Measurements from ENCODE around the gene MS4A15.
"Not testable (repeated sequence)": the region's sequence is repeated elsewhere in the genome, so short reads cannot be mapped to it uniquely, and the experiment has no call there.

Gene MS4A15

GRCh38 chr11:60757231-60757800 is 649 bp downstream of the MS4A15 start:
- no peak for DNase-seq

GRCh38 chr11:60758671-60759070 is 2.0 kb downstream of the MS4A15 start:
- DNase-seq = not testable (repeated sequence)

GRCh38 chr11:60759438-60760225 is 3.0 kb downstream of the MS4A15 start:
- DNase-seq = not testable (repeated sequence)

- no peak for DNase-seq
These were observed 4.9 kb downstream of the MS4A15 start for GRCh38 chr11:60761436-60762190.

- DNase-seq = no peak
These were observed 6.4 kb downstream of the MS4A15 start for GRCh38 chr11:60762851-60763691.

- DNase-seq = no peak
These were observed 7.2 kb downstream of the MS4A15 start for GRCh38 chr11:60763692-60764369.

GRCh38 chr11:60764879-60765278 is 8.2 kb downstream of the MS4A15 start:
- DNase-seq = no peak

- no peak for DNase-seq
These were observed 8.7 kb downstream of the MS4A15 start for GRCh38 chr11:60765355-60765754.

GRCh38 chr11:60766547-60766946 is 9.9 kb downstream of the MS4A15 start:
- no peak for DNase-seq

GRCh38 chr11:60767388-60767811 is 10.7 kb downstream of the MS4A15 start:
- DNase-seq = no peak

- DNase-seq = no peak
These were observed 11.5 kb downstream of the MS4A15 start for GRCh38 chr11:60768202-60768601.

GRCh38 chr11:60769273-60769672 is 12.6 kb downstream of the MS4A15 start:
- DNase-seq = no peak

- no peak for DNase-seq
These were observed 13.1 kb downstream of the MS4A15 start for GRCh38 chr11:60769811-60770210.

GRCh38 chr11:60771146-60771545 is 14.5 kb downstream of the MS4A15 start:
- no peak for DNase-seq

GRCh38 chr11:60771879-60772525 is 15.3 kb downstream of the MS4A15 start:
- no peak for DNase-seq

GRCh38 chr11:60772666-60773065 is 16.0 kb downstream of the MS4A15 start:
- no peak for DNase-seq

- DNase-seq = no peak
These were observed 18.1 kb downstream of the MS4A15 start for GRCh38 chr11:60774726-60775125.

- DNase-seq = no peak
These were observed 18.8 kb downstream of the MS4A15 start for GRCh38 chr11:60775420-60775961.

- DNase-seq = no peak
These were observed 19.5 kb downstream of the MS4A15 start for GRCh38 chr11:60776167-60776566.

GRCh38 chr11:60777106-60777505 is 20.4 kb downstream of the MS4A15 start:
- DNase-seq = no peak

- no peak for DNase-seq
These were observed 20.9 kb downstream of the MS4A15 start for GRCh38 chr11:60777572-60777971.

- DNase-seq = no peak
These were observed 23.4 kb downstream of the MS4A15 start for GRCh38 chr11:60780065-60780464.

All from NK-92 treated with Interleukin-12 subunit alpha and Interleukin-12 subunit beta, amount 100 ng/mL, for 24 hours (cell line).